Nephron progenitor cell (in vitro differentiated cells): ENCODE results near the gene SOX2.
"Not testable (repeated sequence)": the region's sequence is repeated elsewhere in the genome, so short reads cannot be mapped to it uniquely, and the experiment has no call there.

Source experiments
- DNase-seq: peaks from one replicate; pipeline ENCODE4 v3.0.0; 2021
- H3K27ac Mint-ChIP-seq: 2 replicates; pipeline ENCODE4 v1.8.0; 2021; ENCODE audit warnings: mild to moderate bottlenecking, moderate library complexity, mixed read lengths
- H3K27me3 Mint-ChIP-seq: 2 replicates; pipeline ENCODE4 v1.8.0; 2021; ENCODE audit warnings: mild to moderate bottlenecking, low read depth, mixed read lengths; ENCODE audit not compliant: poor library complexity
- H3K36me3 Mint-ChIP-seq: 2 replicates; pipeline ENCODE4 v1.8.0; 2021; ENCODE audit warnings: low read depth, mixed read lengths
- H3K4me1 Mint-ChIP-seq: 2 replicates; pipeline ENCODE4 v1.8.0; 2021; ENCODE audit warnings: mixed read lengths
- H3K4me3 Mint-ChIP-seq: 2 replicates; pipeline ENCODE4 v1.8.0; 2021; ENCODE audit warnings: mild to moderate bottlenecking, moderate library complexity, mixed read lengths
- H3K9me3 Mint-ChIP-seq: 2 replicates; pipeline ENCODE4 v1.8.0; 2021; ENCODE audit warnings: mild to moderate bottlenecking, moderate library complexity, mixed read lengths
- TF ChIP-seq, protein P1 (sequence below): fragments of 200-600 bp; sonication (generic); IDR thresholded peaks from 2 replicates; pipeline ENCODE4 v1.5.0; 2021; ENCODE audit warnings: antibody characterized with exemption

SOX2 gene

DNA sequence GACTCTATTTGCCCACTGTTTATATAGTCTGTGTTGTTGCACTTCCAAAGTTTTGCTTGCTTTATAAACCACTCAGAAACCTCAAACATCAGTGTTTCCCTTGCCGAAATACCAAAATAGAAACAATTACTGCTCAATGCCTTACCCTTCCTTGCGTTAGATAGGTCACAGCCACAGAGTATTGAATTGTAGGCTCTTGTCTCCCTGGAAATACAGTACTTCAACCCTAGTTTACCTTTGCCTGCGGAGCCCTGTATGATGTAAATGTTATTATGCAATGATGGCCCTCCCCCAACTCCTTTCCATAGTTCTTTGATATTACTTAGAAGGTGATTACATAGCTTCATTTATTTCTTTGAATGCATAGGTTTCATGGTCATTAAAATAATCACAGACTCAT, 44.2 kb downstream of the SOX2 start:
- TF ChIP-seq, protein P1, sequence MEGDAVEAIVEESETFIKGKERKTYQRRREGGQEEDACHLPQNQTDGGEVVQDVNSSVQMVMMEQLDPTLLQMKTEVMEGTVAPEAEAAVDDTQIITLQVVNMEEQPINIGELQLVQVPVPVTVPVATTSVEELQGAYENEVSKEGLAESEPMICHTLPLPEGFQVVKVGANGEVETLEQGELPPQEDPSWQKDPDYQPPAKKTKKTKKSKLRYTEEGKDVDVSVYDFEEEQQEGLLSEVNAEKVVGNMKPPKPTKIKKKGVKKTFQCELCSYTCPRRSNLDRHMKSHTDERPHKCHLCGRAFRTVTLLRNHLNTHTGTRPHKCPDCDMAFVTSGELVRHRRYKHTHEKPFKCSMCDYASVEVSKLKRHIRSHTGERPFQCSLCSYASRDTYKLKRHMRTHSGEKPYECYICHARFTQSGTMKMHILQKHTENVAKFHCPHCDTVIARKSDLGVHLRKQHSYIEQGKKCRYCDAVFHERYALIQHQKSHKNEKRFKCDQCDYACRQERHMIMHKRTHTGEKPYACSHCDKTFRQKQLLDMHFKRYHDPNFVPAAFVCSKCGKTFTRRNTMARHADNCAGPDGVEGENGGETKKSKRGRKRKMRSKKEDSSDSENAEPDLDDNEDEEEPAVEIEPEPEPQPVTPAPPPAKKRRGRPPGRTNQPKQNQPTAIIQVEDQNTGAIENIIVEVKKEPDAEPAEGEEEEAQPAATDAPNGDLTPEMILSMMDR = no peak
- Mint-ChIP-seq H3K27me3 (no peaks in the 10 kb centered on the region), H3K4me3 (peak overlapping the region; percentile 14), H3K27ac (no peak overlapping the region), H3K36me3 (no peaks in the 10 kb centered on the region), H3K9me3 (no peaks in the 10 kb centered on the region), H3K4me1 (peaks cover 52% of the 10 kb centered on the region)
- no peak for DNase-seq

DNA sequence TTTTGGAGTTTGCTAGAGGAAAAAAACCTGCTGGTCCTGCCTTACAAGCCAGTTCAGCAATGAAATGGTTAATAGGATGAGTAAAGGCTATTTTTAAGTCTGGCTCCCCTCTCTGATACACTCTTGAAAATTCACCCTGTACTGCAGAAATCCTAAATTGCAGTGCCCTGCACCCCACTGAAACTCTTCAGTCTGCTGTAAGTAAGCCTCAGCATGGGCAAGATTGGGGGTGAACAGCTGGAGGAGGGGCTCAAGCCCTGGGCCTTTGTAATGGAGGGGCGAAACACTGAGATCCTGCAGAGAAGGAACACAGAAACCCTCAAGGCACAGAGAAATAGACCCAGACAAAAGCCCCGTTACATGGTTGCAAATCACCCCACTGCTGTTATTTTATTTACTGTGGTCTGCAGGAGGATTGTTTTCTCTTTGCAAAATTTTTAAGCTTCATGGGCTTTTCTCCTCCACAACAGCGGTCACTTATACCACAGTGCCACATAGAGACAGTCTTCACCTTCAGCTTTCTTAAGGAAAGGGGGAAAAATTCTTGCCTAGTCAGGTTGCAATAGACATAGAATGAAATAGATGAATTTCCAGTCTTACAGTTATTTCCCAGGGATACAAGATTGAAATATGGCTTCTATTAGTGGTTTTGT, 45.0 kb downstream of the SOX2 start:
- H3K9me3 Mint-ChIP-seq = no peaks in the 10 kb centered on the region
- TF ChIP-seq, protein P1 = no peak
- peaks cover 51% of the 10 kb centered on the region for H3K4me1 Mint-ChIP-seq
- H3K36me3 Mint-ChIP-seq = no peaks in the 10 kb centered on the region
- H3K4me3 Mint-ChIP-seq = peak overlapping the region; percentile 17
- H3K27ac Mint-ChIP-seq = peak overlapping the region; percentile 95
- no peaks in the 10 kb centered on the region for H3K27me3 Mint-ChIP-seq
- peak; percentile 15 for DNase-seq

DNA sequence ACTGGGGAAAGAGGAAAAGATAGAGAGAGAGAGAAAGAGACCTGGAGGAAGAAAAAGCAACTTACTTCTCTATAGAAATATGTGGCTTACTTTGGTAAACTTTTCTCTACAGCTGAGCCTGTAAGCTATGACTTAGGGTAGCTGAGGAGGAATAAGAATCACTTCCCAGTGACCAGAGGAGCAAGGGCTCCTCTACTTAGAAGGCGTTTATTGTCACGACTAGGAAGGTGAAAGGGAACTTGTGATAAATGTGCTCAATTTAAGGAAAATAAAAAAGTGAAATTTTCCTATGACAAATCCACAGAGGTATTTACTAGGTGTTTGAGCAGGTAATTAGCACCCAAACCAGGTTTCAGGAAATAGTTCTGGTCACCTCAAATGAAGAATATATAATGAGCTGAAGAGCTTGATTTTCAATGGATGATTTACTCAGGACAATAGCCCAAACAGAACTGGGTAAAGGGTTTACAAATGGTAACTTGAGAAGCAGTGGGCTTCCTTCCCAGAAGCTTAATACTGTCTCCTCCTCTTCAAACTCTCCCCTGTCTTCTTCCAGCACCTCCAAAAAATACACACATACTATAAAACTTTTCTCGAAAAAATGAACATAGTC, 46.1 kb downstream of the SOX2 start:
- H3K27me3 Mint-ChIP-seq = no peaks in the 10 kb centered on the region
- H3K4me1 Mint-ChIP-seq = peaks cover 47% of the 10 kb centered on the region
- peak overlapping the region; percentile 95 for H3K27ac Mint-ChIP-seq
- TF ChIP-seq, protein P1 = no peak
- no peaks in the 10 kb centered on the region for H3K36me3 Mint-ChIP-seq
- peak overlapping the region; percentile 54 for H3K4me3 Mint-ChIP-seq
- no peaks in the 10 kb centered on the region for H3K9me3 Mint-ChIP-seq
- no peak for DNase-seq

DNA sequence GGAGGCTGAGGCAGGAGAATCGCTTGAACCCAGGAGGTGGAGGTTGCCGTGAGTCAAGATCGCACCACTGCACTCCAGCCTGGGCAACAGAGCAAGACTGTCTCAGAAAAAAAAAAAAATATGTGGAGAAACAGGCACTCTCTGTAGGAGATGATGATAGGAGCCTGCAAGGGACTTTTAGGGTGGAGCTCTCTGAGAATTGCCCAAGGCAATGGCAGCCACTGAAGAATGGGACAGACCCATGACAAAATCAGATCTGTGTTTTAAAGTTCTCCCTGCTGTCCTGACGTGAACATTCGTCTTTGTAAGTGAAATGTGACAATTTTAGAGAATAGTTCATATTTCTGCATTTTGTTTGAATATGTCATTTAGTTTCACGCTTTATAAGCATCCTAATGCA, 50.2 kb downstream of the SOX2 start:
- Mint-ChIP-seq H3K4me1 (peaks cover 27% of the 10 kb centered on the region), H3K36me3 (no peaks in the 10 kb centered on the region), H3K4me3 (no peak overlapping the region), H3K9me3 (no peaks in the 10 kb centered on the region), H3K27me3 (no peaks in the 10 kb centered on the region), H3K27ac (no peak overlapping the region)
- TF ChIP-seq, protein P1 = no peak
- DNase-seq = no peak

DNA sequence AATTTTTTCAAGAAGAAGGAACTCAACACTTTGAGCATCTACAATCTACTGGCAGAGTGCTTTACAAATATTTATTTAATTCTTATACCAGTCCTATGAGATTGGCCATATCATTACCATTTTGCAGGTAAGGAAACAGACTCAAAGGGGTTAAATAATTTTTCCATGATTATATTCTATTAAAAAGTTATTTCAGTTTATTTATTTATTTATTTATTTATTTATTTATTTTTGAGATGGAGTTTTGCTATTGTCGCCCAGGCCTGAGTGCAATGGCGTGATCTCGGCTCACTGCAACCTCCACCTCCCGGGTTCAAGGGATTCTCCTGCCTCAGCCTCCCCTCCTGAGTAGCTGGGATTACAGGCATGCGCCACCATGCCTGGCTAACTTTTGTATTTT, 52.3 kb downstream of the SOX2 start:
- not testable (repeated sequence) for H3K9me3 Mint-ChIP-seq, DNase-seq, H3K27me3 Mint-ChIP-seq, H3K4me3 Mint-ChIP-seq, H3K36me3 Mint-ChIP-seq, H3K27ac Mint-ChIP-seq
- peaks cover 12% of the 10 kb centered on the region for H3K4me1 Mint-ChIP-seq
